ENCODE results near the gene LGALS7.
"Not testable (repeated sequence)": the region's sequence is repeated elsewhere in the genome, so short reads cannot be mapped to it uniquely, and the experiment has no call there.

Gene LGALS7

GRCh38 chr19:38797781-38798180 is 24.5 kb upstream of the LGALS7 start:
- DNase-seq = not testable (repeated sequence)

GRCh38 chr19:38796154-38796553 is 22.8 kb upstream of the LGALS7 start:
- no peak for DNase-seq

GRCh38 chr19:38795549-38795948 is 22.2 kb upstream of the LGALS7 start:
- no peak for DNase-seq

GRCh38 chr19:38793671-38794070 is 20.4 kb upstream of the LGALS7 start:
- DNase-seq = no peak

GRCh38 chr19:38793177-38793576 is 19.9 kb upstream of the LGALS7 start:
- DNase-seq = no peak

GRCh38 chr19:38792250-38793111 is 19.2 kb upstream of the LGALS7 start:
- no peak for DNase-seq

GRCh38 chr19:38791451-38792064 is 18.2 kb upstream of the LGALS7 start:
- not testable (repeated sequence) for DNase-seq

- not testable (repeated sequence) for DNase-seq
These were observed 17.4 kb upstream of the LGALS7 start for GRCh38 chr19:38790507-38791403.

GRCh38 chr19:38788478-38789243 is 15.3 kb upstream of the LGALS7 start, which contains the start of gene LGALS7B:
Gene LGALS7B, plus strand, starts transcription at chr19:38789200. Its CDS starts 27 bp downstream, at chr19:38789227.
- DNase-seq = no peak

- no peak for DNase-seq
These were observed 13.4 kb upstream of the LGALS7 start for GRCh38 chr19:38786572-38787265.

- not testable (repeated sequence) for DNase-seq
These were observed 12.7 kb upstream of the LGALS7 start for GRCh38 chr19:38786061-38786460.

- no peak for DNase-seq
These were observed 11.9 kb upstream of the LGALS7 start for GRCh38 chr19:38785187-38785699.

GRCh38 chr19:38784224-38784623 is 10.9 kb upstream of the LGALS7 start:
- DNase-seq = no peak

- DNase-seq = not testable (repeated sequence)
These were observed 8.9 kb upstream of the LGALS7 start for GRCh38 chr19:38782212-38782611.

- DNase-seq = no peak
These were observed 7.7 kb upstream of the LGALS7 start for GRCh38 chr19:38781058-38781457.

- DNase-seq = no peak
These were observed 7.1 kb upstream of the LGALS7 start for GRCh38 chr19:38780443-38780842.

GRCh38 chr19:38778733-38779132 is 5.4 kb upstream of the LGALS7 start:
- DNase-seq = no peak

GRCh38 chr19:38774181-38774950 is 1.0 kb upstream of the LGALS7 start:
- no peak for DNase-seq

GRCh38 chr19:38771569-38771968 is 1.7 kb downstream of the LGALS7 start:
- not testable (repeated sequence) for DNase-seq

- not testable (repeated sequence) for DNase-seq
These were observed 2.4 kb downstream of the LGALS7 start for GRCh38 chr19:38770949-38771275.

All from NCI-H446 (cell line).